T follicular helper cell (primary cell): ENCODE measurements around the gene SLC6A5.

Source experiments
- DNase-seq: peaks from one replicate; pipeline ENCODE4 v3.0.0-alpha.2; 2020; ENCODE audit warnings: low read depth

Gene SLC6A5

GRCh38 chr11:20596205-20597153 is 2.9 kb upstream of the SLC6A5 start:
- DNase-seq: no peak

- DNase-seq: no peak
Measured at GRCh38 chr11:20597154-20597679, 2.2 kb upstream of the SLC6A5 start.

GRCh38 chr11:20597680-20598484 is 1.5 kb upstream of the SLC6A5 start:
- DNase-seq: no peak

GRCh38 chr11:20598492-20598891 is 916 bp upstream of the SLC6A5 start:
- no peak for DNase-seq

GRCh38 chr11:20600020-20600346 is 575 bp downstream of the SLC6A5 start:
- no peak for DNase-seq

GRCh38 chr11:20600551-20600950 is 1.1 kb downstream of the SLC6A5 start:
- no peak for DNase-seq

- no peak for DNase-seq
Measured at GRCh38 chr11:20601221-20601914, 2.0 kb downstream of the SLC6A5 start.

GRCh38 chr11:20604295-20604803 is 4.9 kb downstream of the SLC6A5 start:
- DNase-seq: no peak

GRCh38 chr11:20604864-20605601 is 5.6 kb downstream of the SLC6A5 start:
- no peak for DNase-seq

- DNase-seq: no peak
Measured at GRCh38 chr11:20605602-20606091, 6.2 kb downstream of the SLC6A5 start.

- no peak for DNase-seq
Measured at GRCh38 chr11:20608934-20609333, 9.5 kb downstream of the SLC6A5 start.

GRCh38 chr11:20609727-20610707 is 10.6 kb downstream of the SLC6A5 start:
- DNase-seq: peak; percentile 22

GRCh38 chr11:20610825-20611224 is 11.4 kb downstream of the SLC6A5 start:
- no peak for DNase-seq

- DNase-seq: no peak
Measured at GRCh38 chr11:20611445-20611844, 12.0 kb downstream of the SLC6A5 start.

- no peak for DNase-seq
Measured at GRCh38 chr11:20611892-20612291, 12.5 kb downstream of the SLC6A5 start.

- DNase-seq: no peak
Measured at GRCh38 chr11:20612416-20612815, 13.0 kb downstream of the SLC6A5 start.

GRCh38 chr11:20616920-20617319 is 17.5 kb downstream of the SLC6A5 start:
- DNase-seq: no peak

- no peak for DNase-seq
Measured at GRCh38 chr11:20617346-20618005, 18.1 kb downstream of the SLC6A5 start.

- DNase-seq: no peak
Measured at GRCh38 chr11:20618083-20618482, 18.7 kb downstream of the SLC6A5 start.
